ENCODE results near the gene PTX3.

The PTX3 gene

DNA sequence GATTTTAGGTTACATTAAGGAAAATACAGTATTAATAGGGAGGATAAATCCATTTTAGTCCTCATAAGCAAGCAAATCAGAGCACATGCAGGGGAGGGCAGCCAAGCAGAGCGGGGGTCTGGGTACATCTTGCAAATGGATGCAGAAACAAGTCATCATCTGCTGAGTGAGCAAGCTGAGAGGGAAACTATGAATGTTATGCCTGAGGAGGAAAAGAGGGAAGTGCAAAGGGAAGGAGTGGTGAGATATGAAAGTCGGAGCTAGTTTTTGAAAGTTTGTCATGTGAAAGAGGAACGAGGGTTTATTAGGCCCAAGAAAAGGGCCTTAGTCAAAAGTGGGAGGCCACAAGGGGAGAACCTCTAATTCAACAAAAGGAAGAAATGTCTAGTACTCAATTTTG lies 15.4 kb downstream of the PTX3 start:
- no peaks in the 10 kb centered on the region for H3K9me3 ChIP-seq (ENCODE audit: severe bottlenecking)
- DNase-seq (ENCODE audit: low spot score) = no peak
- no peak for ATAC-seq (ENCODE audit: low read depth)
- TF ChIP-seq, protein P1, sequence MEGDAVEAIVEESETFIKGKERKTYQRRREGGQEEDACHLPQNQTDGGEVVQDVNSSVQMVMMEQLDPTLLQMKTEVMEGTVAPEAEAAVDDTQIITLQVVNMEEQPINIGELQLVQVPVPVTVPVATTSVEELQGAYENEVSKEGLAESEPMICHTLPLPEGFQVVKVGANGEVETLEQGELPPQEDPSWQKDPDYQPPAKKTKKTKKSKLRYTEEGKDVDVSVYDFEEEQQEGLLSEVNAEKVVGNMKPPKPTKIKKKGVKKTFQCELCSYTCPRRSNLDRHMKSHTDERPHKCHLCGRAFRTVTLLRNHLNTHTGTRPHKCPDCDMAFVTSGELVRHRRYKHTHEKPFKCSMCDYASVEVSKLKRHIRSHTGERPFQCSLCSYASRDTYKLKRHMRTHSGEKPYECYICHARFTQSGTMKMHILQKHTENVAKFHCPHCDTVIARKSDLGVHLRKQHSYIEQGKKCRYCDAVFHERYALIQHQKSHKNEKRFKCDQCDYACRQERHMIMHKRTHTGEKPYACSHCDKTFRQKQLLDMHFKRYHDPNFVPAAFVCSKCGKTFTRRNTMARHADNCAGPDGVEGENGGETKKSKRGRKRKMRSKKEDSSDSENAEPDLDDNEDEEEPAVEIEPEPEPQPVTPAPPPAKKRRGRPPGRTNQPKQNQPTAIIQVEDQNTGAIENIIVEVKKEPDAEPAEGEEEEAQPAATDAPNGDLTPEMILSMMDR (IDR thresholded peaks at IDR 0.05; ENCODE audit: poor library complexity, severe bottlenecking) = no peak
- H3K27me3 ChIP-seq (ENCODE audit: insufficient read depth, poor library complexity, severe bottlenecking) = no peaks in the 10 kb centered on the region
- H3K27ac ChIP-seq (ENCODE audit: poor library complexity, severe bottlenecking) = no peak overlapping the region
- H3K36me3 ChIP-seq (ENCODE audit: low read depth) = no peaks in the 10 kb centered on the region
- H3K4me1 ChIP-seq (ENCODE audit: insufficient read depth, poor library complexity, severe bottlenecking) = no peaks in the 10 kb centered on the region
- no peak overlapping the region for H3K4me3 ChIP-seq (ENCODE audit: severe bottlenecking)

DNA sequence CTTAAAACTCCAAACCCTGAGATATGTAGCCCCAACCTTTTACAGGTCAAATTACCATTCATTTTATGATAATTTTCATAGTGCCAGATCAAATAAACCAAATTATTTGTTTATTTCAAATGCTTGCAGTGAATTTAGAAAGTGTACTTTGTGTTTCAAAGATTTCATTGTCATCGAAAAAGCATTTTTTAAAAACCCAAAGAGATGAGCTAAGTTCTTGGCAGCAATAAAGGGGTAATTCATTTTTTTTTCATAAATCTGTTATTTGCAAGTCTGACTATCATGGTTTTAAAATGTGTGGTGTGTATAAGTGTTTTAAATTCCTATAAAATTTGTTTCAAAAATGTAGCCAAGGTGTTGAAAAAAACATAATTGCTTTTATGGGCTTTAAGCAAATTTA lies 17.2 kb downstream of the PTX3 start:
- DNase-seq (ENCODE audit: low spot score) = no peak
- Histone ChIP-seq H3K9me3 (ENCODE audit: severe bottlenecking) (no peaks in the 10 kb centered on the region), H3K36me3 (ENCODE audit: low read depth) (no peaks in the 10 kb centered on the region), H3K4me3 (ENCODE audit: severe bottlenecking) (no peak overlapping the region), H3K27ac (ENCODE audit: poor library complexity, severe bottlenecking) (no peak overlapping the region), H3K27me3 (ENCODE audit: insufficient read depth, poor library complexity, severe bottlenecking) (no peaks in the 10 kb centered on the region), H3K4me1 (ENCODE audit: insufficient read depth, poor library complexity, severe bottlenecking) (no peaks in the 10 kb centered on the region)
- no peak for ATAC-seq (ENCODE audit: low read depth)
- TF ChIP-seq, protein P1 (IDR thresholded peaks at IDR 0.05; ENCODE audit: poor library complexity, severe bottlenecking) = no peak

DNA sequence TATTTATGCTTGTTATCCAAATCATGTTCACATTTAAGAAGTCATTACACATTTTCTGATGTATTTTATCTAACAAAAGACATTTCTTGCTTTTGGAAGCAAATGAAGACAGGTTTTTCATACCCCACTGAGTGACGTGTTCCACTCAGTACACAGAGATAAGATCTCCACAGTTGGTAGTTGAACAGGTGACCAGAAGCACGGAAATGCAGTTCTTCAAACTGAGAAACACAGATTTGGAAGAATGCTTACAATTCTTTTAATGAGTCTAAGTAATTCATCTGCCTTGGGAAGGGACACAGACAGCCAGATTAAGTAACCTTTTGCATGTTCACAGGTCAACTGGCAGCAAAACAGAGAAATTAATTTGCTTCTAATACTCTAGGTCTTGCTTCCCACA lies 23.1 kb downstream of the PTX3 start:
- TF ChIP-seq, protein P1 (IDR thresholded peaks at IDR 0.05; ENCODE audit: poor library complexity, severe bottlenecking) = no peak
- DNase-seq (ENCODE audit: low spot score) = no peak
- H3K9me3 ChIP-seq (ENCODE audit: severe bottlenecking) = no peaks in the 10 kb centered on the region
- no peak for ATAC-seq (ENCODE audit: low read depth)
- no peaks in the 10 kb centered on the region for H3K27me3 ChIP-seq (ENCODE audit: insufficient read depth, poor library complexity, severe bottlenecking)
- no peak overlapping the region for H3K27ac ChIP-seq (ENCODE audit: poor library complexity, severe bottlenecking)
- no peaks in the 10 kb centered on the region for H3K36me3 ChIP-seq (ENCODE audit: low read depth)
- no peaks in the 10 kb centered on the region for H3K4me1 ChIP-seq (ENCODE audit: insufficient read depth, poor library complexity, severe bottlenecking)
- H3K4me3 ChIP-seq (ENCODE audit: severe bottlenecking) = no peak overlapping the region

DNA sequence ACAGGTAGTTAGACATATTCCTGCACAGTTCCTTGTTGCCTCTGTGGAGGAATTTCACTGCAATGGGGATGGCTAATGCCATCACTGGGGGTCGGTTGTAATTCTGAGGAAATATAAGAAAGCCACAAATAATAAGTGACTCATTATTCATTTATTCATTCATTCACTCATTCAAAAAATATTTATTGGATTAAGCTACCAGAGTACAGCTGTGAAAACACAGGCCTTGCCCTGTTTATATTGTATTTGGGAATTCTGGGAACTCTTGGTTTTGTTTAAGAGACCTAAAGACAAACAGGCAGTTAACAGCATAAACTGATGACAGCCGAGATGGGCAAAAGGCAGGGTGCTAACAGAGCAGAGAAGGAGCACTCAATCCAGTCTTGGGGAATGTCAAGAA lies 23.6 kb downstream of the PTX3 start:
- no peaks in the 10 kb centered on the region for H3K9me3 ChIP-seq (ENCODE audit: severe bottlenecking)
- H3K4me3 ChIP-seq (ENCODE audit: severe bottlenecking) = no peak overlapping the region
- ATAC-seq (ENCODE audit: low read depth) (peak; percentile 41; the same call in 2 of the 3 replicates), DNase-seq (ENCODE audit: low spot score) (no peak)
- no peak overlapping the region for H3K27ac ChIP-seq (ENCODE audit: poor library complexity, severe bottlenecking)
- no peaks in the 10 kb centered on the region for H3K27me3 ChIP-seq (ENCODE audit: insufficient read depth, poor library complexity, severe bottlenecking)
- TF ChIP-seq, protein P1 (IDR thresholded peaks at IDR 0.05; ENCODE audit: poor library complexity, severe bottlenecking) = no peak
- H3K4me1 ChIP-seq (ENCODE audit: insufficient read depth, poor library complexity, severe bottlenecking) = no peaks in the 10 kb centered on the region
- H3K36me3 ChIP-seq (ENCODE audit: low read depth) = no peaks in the 10 kb centered on the region

DNA sequence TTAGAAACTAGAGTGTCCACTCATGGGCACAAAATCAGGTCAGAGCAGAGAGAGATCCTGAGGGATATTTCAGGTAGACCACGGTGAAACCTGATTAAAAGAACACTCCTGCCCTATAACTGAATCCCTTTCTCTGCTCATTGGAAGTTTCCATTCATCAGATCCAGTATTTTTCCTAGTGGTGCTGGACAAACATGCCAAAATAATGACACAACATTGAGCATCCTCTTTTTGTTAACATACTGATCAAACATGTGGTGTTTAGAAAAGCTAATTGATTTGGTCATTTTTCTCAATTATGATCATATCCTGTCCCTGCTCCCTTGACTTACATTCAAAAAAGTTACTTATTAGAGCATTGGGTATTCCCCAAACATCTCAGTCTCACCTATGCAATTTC lies 27.2 kb downstream of the PTX3 start:
- Histone ChIP-seq H3K4me3 (ENCODE audit: severe bottlenecking) (no peak overlapping the region), H3K4me1 (ENCODE audit: insufficient read depth, poor library complexity, severe bottlenecking) (no peaks in the 10 kb centered on the region), H3K36me3 (ENCODE audit: low read depth) (no peaks in the 10 kb centered on the region), H3K27ac (ENCODE audit: poor library complexity, severe bottlenecking) (no peak overlapping the region), H3K27me3 (ENCODE audit: insufficient read depth, poor library complexity, severe bottlenecking) (no peaks in the 10 kb centered on the region), H3K9me3 (ENCODE audit: severe bottlenecking) (no peaks in the 10 kb centered on the region)
- DNase-seq (ENCODE audit: low spot score) (no peak), ATAC-seq (ENCODE audit: low read depth) (no peak)
- TF ChIP-seq, protein P1 (IDR thresholded peaks at IDR 0.05; ENCODE audit: poor library complexity, severe bottlenecking) = no peak

Data from RWPE2 (cell line).